ENCODE results near the gene MYH11. TPM values are rescaled to one million over a fixed set of nuclear protein-coding genes. Genes with fewer than 3 reads are reported as not detected.
"Not testable (repeated sequence)": the region's sequence is repeated elsewhere in the genome, so short reads cannot be mapped to it uniquely, and the experiment has no call there.

The MYH11 gene
- total RNA-seq, 6 donors from 2014 or later, result 33.6 to 224 (median 87.4) TPM

GRCh38 chr16:15854061-15854460 is 2.8 kb downstream of the MYH11 start:
- H3K9me3 ChIP-seq, result no peaks in the 10 kb centered on the region
- peak overlapping the region in 1 of 4 donors; percentile 3 for H3K4me3 ChIP-seq
- 64% methylated on average over 3 of the region's 3 CpGs for WGBS, 2 donors
- H3K4me1 ChIP-seq, result peaks cover 17 to 28% (median 19%) of the 10 kb centered on the region in 4 donors
- TF ChIP-seq POLR2A (IDR thresholded peaks at IDR 0.05), result no peak
- no peak for TF ChIP-seq POLR2AphosphoS5 (IDR thresholded peaks at IDR 0.05)
- TF ChIP-seq CTCF (IDR thresholded peaks at IDR 0.05), result no peak
- no peak for DNase-seq
- H3K27me3 ChIP-seq, result peaks cover 0 to 19% (median 9%) of the 10 kb centered on the region in 4 donors
- ATAC-seq (ENCODE audit: low FRiP score in 2 of 2), result no peak
- no peaks in the 10 kb centered on the region for H3K36me3 ChIP-seq
- peak overlapping the region in 1 of 4 donors; percentile 30 for H3K27ac ChIP-seq

GRCh38 chr16:15853021-15853420 is 3.8 kb downstream of the MYH11 start:
- peaks cover 13 to 22% (median 15%) of the 10 kb centered on the region in 4 donors for H3K4me1 ChIP-seq
- no peak overlapping the region for H3K27ac ChIP-seq
- no peaks in the 10 kb centered on the region for H3K9me3 ChIP-seq
- no peak overlapping the region for H3K4me3 ChIP-seq
- no peaks in the 10 kb centered on the region for H3K36me3 ChIP-seq
- 85 to 88% methylated on average over 4 of the region's 4 CpGs for WGBS, 2 donors
- TF ChIP-seq CTCF (IDR thresholded peaks at IDR 0.05) (no peak), POLR2AphosphoS5 (IDR thresholded peaks at IDR 0.05) (no peak), EP300 (IDR thresholded peaks at IDR 0.05) (no peak), POLR2A (IDR thresholded peaks at IDR 0.05) (no peak)
- ATAC-seq (ENCODE audit: low FRiP score in 2 of 2), result no peak
- peaks cover 0 to 14% (median 6%) of the 10 kb centered on the region in 4 donors for H3K27me3 ChIP-seq
- no peak for DNase-seq

GRCh38 chr16:15850555-15850954 is 6.3 kb downstream of the MYH11 start:
- not testable (repeated sequence) for H3K27ac ChIP-seq; H3K4me3 ChIP-seq; H3K9me3 ChIP-seq; DNase-seq; ATAC-seq (ENCODE audit: low FRiP score in 2 of 2); H3K27me3 ChIP-seq; H3K4me1 ChIP-seq; H3K36me3 ChIP-seq
- WGBS, 2 donors, result 90 to 93% methylated on average over 6 of the region's 6 CpGs

GRCh38 chr16:15849209-15849981 is 7.4 kb downstream of the MYH11 start:
- no peak overlapping the region for H3K4me3 ChIP-seq
- no peaks in the 10 kb centered on the region for H3K9me3 ChIP-seq
- H3K36me3 ChIP-seq, result no peaks in the 10 kb centered on the region
- WGBS, 2 donors, result 81% methylated on average over 12 of the region's 12 CpGs
- H3K4me1 ChIP-seq, result peaks cover 0 to 7% (median 0%) of the 10 kb centered on the region in 4 donors
- ATAC-seq (ENCODE audit: low FRiP score in 2 of 2), result no peak
- H3K27ac ChIP-seq, result no peak overlapping the region
- no peaks in the 10 kb centered on the region for H3K27me3 ChIP-seq
- TF ChIP-seq POLR2A (IDR thresholded peaks at IDR 0.05), result no peak
- no peak for TF ChIP-seq EP300 (IDR thresholded peaks at IDR 0.05)
- no peak for TF ChIP-seq CTCF (IDR thresholded peaks at IDR 0.05)
- no peak for TF ChIP-seq POLR2AphosphoS5 (IDR thresholded peaks at IDR 0.05)
- DNase-seq, result no peak

GRCh38 chr16:15847611-15848175 is 9.1 kb downstream of the MYH11 start:
- Histone ChIP-seq H3K27ac (no peak overlapping the region), H3K4me1 (peaks cover 0 to 7% (median 0%) of the 10 kb centered on the region in 4 donors), H3K4me3 (no peak overlapping the region), H3K36me3 (no peaks in the 10 kb centered on the region), H3K27me3 (no peaks in the 10 kb centered on the region), H3K9me3 (no peaks in the 10 kb centered on the region)
- no peak for DNase-seq
- 54 to 59% methylated on average over 9 of the region's 9 CpGs for WGBS, 2 donors
- TF ChIP-seq POLR2A (IDR thresholded peaks at IDR 0.05), result no peak
- no peak for TF ChIP-seq POLR2AphosphoS5 (IDR thresholded peaks at IDR 0.05)
- TF ChIP-seq CTCF (IDR thresholded peaks at IDR 0.05), result no peak
- no peak for TF ChIP-seq EP300 (IDR thresholded peaks at IDR 0.05)
- ATAC-seq (ENCODE audit: low FRiP score in 2 of 2), result no peak
